HepG2 (cell line): ENCODE results near the gene CD3G. TPM values are rescaled to one million over a fixed set of nuclear protein-coding genes. Genes with fewer than 3 reads are reported as not detected.

Experiments
- ATAC-seq: fragments of 200-7000 bp; cut with Tn5 transposase; 3 replicates; pipeline ENCODE4 v1.9.1; 2020; ENCODE audit warnings: mild to moderate bottlenecking, moderate library complexity
- BruUV-seq: library from RNA; stranded (reverse); fragments of 400-500 nt; replicated peaks from 2 replicates; lab custom pipeline; 2021; lab: Mats Ljungman, UMichigan
- CTCF ChIA-PET: fragments of 300-600 bp; formaldehyde crosslinking; extraction: SDS; loops from one replicate; lab custom pipeline; 2021; ENCODE audit warnings: low total read pairs, inconsistent platforms, low intra/inter-chr PET ratio; lab: Yijun Ruan, JAX
- POLR2A ChIA-PET: fragments of 350-600 bp; sonication (Branson Sonifier 250); formaldehyde crosslinking; loops from one replicate; lab custom pipeline; 2020; ENCODE audit warnings: antibody characterized with exemption, inconsistent platforms; lab: Yijun Ruan, JAX
- DNase-seq: peaks from one replicate; pipeline ENCODE4 v3.0.0-alpha.2; 2015; ENCODE audit warnings: low spot score
- FAIRE-seq: peaks from 3 replicates; lab custom pipeline; 2011; peaks lifted over from hg19 to GRCh38; lab: Jason Lieb, UNC
- H2AFZ ChIP-seq: one replicate; pipeline ENCODE4 v1.6.1; 2011; ENCODE audit warnings: low read length, inconsistent platforms
- H3K27ac ChIP-seq: fragments of 300-600 bp; 3 replicates; pipeline ENCODE4 v1.8.0; 2011; ENCODE audit warnings: mixed run types, mild to moderate bottlenecking, mixed read lengths, low read length, inconsistent platforms; ENCODE audit not compliant: insufficient read depth; ENCODE audit errors: extremely low read length
- H3K27me3 ChIP-seq, 2 experiments: fragments of 200-600 bp in 1 of 2; 2 replicates in 1 of 2; 3 replicates in 1 of 2; pipeline versions ENCODE4 v1.6.0 to v1.8.0; 2011; ENCODE audit warnings: low read length in 2 of 2, mild to moderate bottlenecking in 2 of 2, moderate library complexity in 2 of 2, inconsistent platforms in 1 of 2; ENCODE audit not compliant: insufficient read depth in 2 of 2, control insufficient read depth in 1 of 2
- H3K36me3 ChIP-seq, 2 experiments: fragments of 200-600 bp in 1 of 2; replicated peaks in 1 of 2; 2 replicates in 1 of 2; 3 replicates in 1 of 2; pipeline versions ENCODE4 v1.5.1 to v1.8.0; 2011; ENCODE audit warnings: low read length in 2 of 2, inconsistent platforms in 1 of 2; ENCODE audit not compliant: insufficient read depth in 2 of 2, control insufficient read depth in 1 of 2
- H3K4me1 ChIP-seq: 2 replicates; pipeline ENCODE4 v1.5.1; 2012; ENCODE audit warnings: low read length, inconsistent platforms; ENCODE audit not compliant: insufficient read depth
- H3K4me2 ChIP-seq: 2 replicates; pipeline ENCODE4 v1.6.0; 2011; ENCODE audit warnings: low read depth, low read length, inconsistent platforms
- H3K4me3 ChIP-seq, 3 experiments: fragments of 200-600 bp in 1 of 3; sonication (generic), shearing (Covaris generic) in 1 of 3; replicated peaks in 1 of 3; 2 replicates each; pipeline ENCODE4 v1.5.1; 2011 to 2016; ENCODE audit warnings: low read length in 3 of 3, inconsistent platforms in 2 of 3, low read depth in 2 of 3, mild to moderate bottlenecking in 2 of 3, control low read depth in 1 of 3, mixed read lengths in 1 of 3; ENCODE audit not compliant: insufficient read depth in 1 of 3
- H3K79me2 ChIP-seq: one replicate; pipeline ENCODE4 v1.6.1; 2011; ENCODE audit warnings: low read length, inconsistent platforms; ENCODE audit not compliant: insufficient read depth
- H3K9ac ChIP-seq: 2 replicates; pipeline ENCODE4 v1.6.0; 2011; ENCODE audit warnings: mild to moderate bottlenecking, low read depth, low read length, inconsistent platforms; ENCODE audit not compliant: insufficient read depth
- H3K9me3 ChIP-seq: 2 replicates; pipeline ENCODE4 v1.5.1; 2012; ENCODE audit warnings: mild to moderate bottlenecking, low read length
- H4K20me1 ChIP-seq: 2 replicates; pipeline ENCODE4 v1.6.0; 2011; ENCODE audit warnings: inconsistent platforms, mild to moderate bottlenecking, low read length, moderate library complexity; ENCODE audit not compliant: insufficient read depth
- ARNT ChIP-seq: fragments of 450-650 bp; IDR thresholded peaks from 2 replicates; pipeline ENCODE4 v1.6.1; 2017
- CHD2 ChIP-seq: IDR thresholded peaks from 2 replicates; pipeline ENCODE4 v1.6.1; 2011; ENCODE audit warnings: low read depth, low read length, improper control_type of control experiment
- DNMT1 ChIP-seq: sonication (generic); formaldehyde crosslinking; IDR thresholded peaks from 2 replicates; pipeline ENCODE4 v1.5.1; 2020; ENCODE audit warnings: mild to moderate bottlenecking, missing genetic modification reagents
- DZIP1 ChIP-seq: sonication (generic); formaldehyde crosslinking; IDR thresholded peaks from 2 replicates; pipeline ENCODE4 v1.5.0; 2020; ENCODE audit warnings: mild to moderate bottlenecking, missing genetic modification reagents
- FOSL1 ChIP-seq: sonication (generic); formaldehyde crosslinking; IDR thresholded peaks from 2 replicates; pipeline ENCODE4 v1.9.0; 2021; ENCODE audit warnings: missing genetic modification reagents, borderline replicate concordance
- HNRNPK ChIP-seq: fragments of 200-400 bp; formaldehyde crosslinking; IDR thresholded peaks from 2 replicates; pipeline ENCODE4 v1.6.1; 2018; ENCODE audit warnings: low read length, low read depth, moderate library complexity, mild to moderate bottlenecking; ENCODE audit not compliant: poor library complexity, severe bottlenecking
- HOMEZ ChIP-seq: IDR thresholded peaks from 2 replicates; pipeline ENCODE4 v1.6.1; 2016; ENCODE audit warnings: low read depth
- HOXD1 ChIP-seq: sonication (generic); formaldehyde crosslinking; IDR thresholded peaks from 2 replicates; pipeline ENCODE4 v1.5.0; 2020; ENCODE audit warnings: missing genetic modification reagents
- RAD51 ChIP-seq: fragments of 450-650 bp; IDR thresholded peaks from 2 replicates; pipeline ENCODE4 v1.6.1; 2016; ENCODE audit warnings: borderline replicate concordance
- REXO4 ChIP-seq: sonication (generic); formaldehyde crosslinking; IDR thresholded peaks from 2 replicates; pipeline ENCODE4 v1.8.0; 2022; ENCODE audit warnings: missing genetic modification reagents, mild to moderate bottlenecking, borderline replicate concordance
- USF2 ChIP-seq, 2 experiments: sonication (generic) in 1 of 2; formaldehyde crosslinking in 1 of 2; IDR thresholded peaks; 2 replicates each; pipeline versions ENCODE4 v1.5.1 to v1.6.1; 2011 to 2020; ENCODE audit warnings: borderline replicate concordance in 1 of 2, low read depth in 1 of 2, low read length in 1 of 2, mild to moderate bottlenecking in 1 of 2, missing genetic modification reagents in 1 of 2, moderate library complexity in 1 of 2
- ZFP36L1 ChIP-seq: sonication (generic); formaldehyde crosslinking; IDR thresholded peaks from 2 replicates; pipeline ENCODE4 v1.8.0; 2022; ENCODE audit warnings: mild to moderate bottlenecking, missing genetic modification reagents, moderate library complexity
- ZGPAT ChIP-seq: IDR thresholded peaks from 2 replicates; pipeline ENCODE4 v1.6.1; 2016; ENCODE audit warnings: mild to moderate bottlenecking
- ZMYM4 ChIP-seq: sonication (generic); formaldehyde crosslinking; IDR thresholded peaks from 2 replicates; pipeline ENCODE4 v1.8.1; 2023; ENCODE audit warnings: mild to moderate bottlenecking, missing genetic modification reagents
- ZNF34 ChIP-seq: sonication (generic); formaldehyde crosslinking; IDR thresholded peaks from 2 replicates; pipeline ENCODE4 v1.4.0; 2020; ENCODE audit warnings: mild to moderate bottlenecking, missing genetic modification reagents, borderline replicate concordance
- ZNF564 ChIP-seq: sonication (generic); formaldehyde crosslinking; IDR thresholded peaks from 2 replicates; pipeline ENCODE4 v1.8.1; 2023; ENCODE audit warnings: mild to moderate bottlenecking, missing genetic modification reagents
- ZNF569 ChIP-seq: sonication (generic); formaldehyde crosslinking; IDR thresholded peaks from 2 replicates; pipeline ENCODE4 v1.5.0; 2020; ENCODE audit warnings: mild to moderate bottlenecking, missing genetic modification reagents, moderate library complexity, borderline replicate concordance
- ZNF652 ChIP-seq: IDR thresholded peaks from 2 replicates; pipeline ENCODE4 v1.6.1; 2016; ENCODE audit warnings: low read depth, borderline replicate concordance
- WGBS: methylation state at CpG from one replicate; pipeline ENCODE4 v1.1.6; 2017; ENCODE audit warnings: low lambda C conversion rate; 5-methylcytosine and 5-hydroxymethylcytosine counted together
- in situ Hi-C: cut with HindIII; loops from 2 replicates; pipeline ENCODE4 v1.10.0; 2017; ENCODE audit warnings: low pct_unique_long_range_greater_than_20kb; ENCODE audit not compliant: extremely low pct_ligation_motif_present
- intact Hi-C: fragments of 100-400 bp; cut with micrococcal nuclease; formaldehyde crosslinking; loops from one replicate; pipeline ENCODE4 v1.10.0; 2022; ENCODE audit not compliant: unreplicated experiment
- polyA plus RNA-seq, 8 experiments: library from polyadenylated mRNA; depleted of rRNA in 3 of 8; stranded (reverse) in 7 of 8; unstranded in 1 of 8; fragments of >200 nt; fragmentation: Illumina TruSeq in 4 of 8; extraction: Trizol in 4 of 8; gene quantifications; 2 replicates each; pipeline versions ENCODE4 v1.2.1 to v1.2.3, GENCODE V29; 2011 to 2016; ENCODE audit warnings: low read depth in 4 of 8, missing spikeins in 1 of 8, mixed read lengths in 1 of 8; ENCODE audit not compliant: insufficient read depth in 1 of 8
- total RNA-seq, 5 experiments: library from RNA; depleted of rRNA; stranded (reverse); fragments of >200 nt; fragmentation: Illumina TruSeq; extraction: Trizol; gene quantifications; 2 replicates each; pipeline ENCODE4 v1.2.3, GENCODE V29; 2016; ENCODE audit warnings: low read depth in 1 of 5

CD3G gene
- total and polyA plus RNA-seq, 2 of the 13 experiments (the other 11 are each of a cell fraction or from before 2014, with no cell fraction given): not detected

GRCh38 chr11:118343248-118343647 lies 896 bp upstream of the CD3G start (continued):
- TF ChIP-seq ZGPAT (CRISPR knock-in tag) (no peak), ZNF564 (CRISPR knock-in tag) (no peak), DNMT1 (no peak), ZNF34 (no peak), HOMEZ (CRISPR knock-in tag) (no peak), RAD51 (no peak), ZMYM4 (CRISPR knock-in tag) (no peak), ZNF569 (no peak), ZNF652 (CRISPR knock-in tag) (no peak), CHD2 (no peak)

GRCh38 chr11:118349475-118349874 lies 5.3 kb downstream of the CD3G start:
- FAIRE-seq (no peak), DNase-seq (no peak), ATAC-seq (no peak)
- Histone ChIP-seq H3K4me2 (no peak overlapping the region), H3K4me1 (no peaks in the 10 kb centered on the region), H3K9ac (no peak overlapping the region), H3K79me2 (no peaks in the 10 kb centered on the region), H3K36me3 (no peaks in the 10 kb centered on the region), H4K20me1 (no peaks in the 10 kb centered on the region), H2AFZ (no peak overlapping the region), H3K9me3 (no peaks in the 10 kb centered on the region), H3K4me3 (no peak overlapping the region), H3K27ac (no peak overlapping the region), H3K27me3 (peaks cover 1 to 27% of the 10 kb centered on the region in 2 experiments; a peak in 3 of 5 replicates)
- CTCF ChIA-PET: no interaction called here
- in situ Hi-C loops (no loop called here), intact Hi-C loops (no loop called here)
- no TSS peak for BruUV-seq
- POLR2A ChIA-PET: no interaction called here
- WGBS: 30% methylated on average over 6 of the region's 6 CpGs
- TF ChIP-seq DZIP1 (no peak), USF2 (IDR thresholded peaks at IDR 0.05; ENCODE audit: low read depth, low read length) (no peak), USF2 (CRISPR knock-in tag; IDR thresholded peaks at IDR 0.05; ENCODE audit: borderline replicate concordance) (no peak), HOXD1 (CRISPR knock-in tag) (no peak), REXO4 (CRISPR knock-in tag) (no peak), ARNT (no peak), ZFP36L1 (CRISPR knock-in tag) (no peak), HNRNPK (no peak), FOSL1 (CRISPR knock-in tag) (no peak)
